Osteocyte (in vitro differentiated cells): ENCODE results near the gene GGN. TPM values are rescaled to one million over a fixed set of nuclear protein-coding genes. Genes with fewer than 3 reads are reported as not detected.
A peak's percentile ranks its signal among the peaks of the same experiment; 100 is the strongest.

Source experiments
- DNase-seq: peaks from one replicate; pipeline ENCODE4 v3.0.0; 2021; ENCODE audit warnings: mixed read lengths; ENCODE audit not compliant: unreplicated experiment; ENCODE audit errors: extremely low spot score
- H3K27ac Mint-ChIP-seq: one replicate; pipeline ENCODE4 v1.8.0; 2021; ENCODE audit warnings: mild to moderate bottlenecking, mixed read lengths; ENCODE audit not compliant: unreplicated experiment
- H3K27me3 Mint-ChIP-seq: one replicate; pipeline ENCODE4 v1.8.0; 2021; ENCODE audit warnings: mixed read lengths; ENCODE audit not compliant: unreplicated experiment
- H3K36me3 Mint-ChIP-seq: one replicate; pipeline ENCODE4 v1.8.0; 2021; ENCODE audit warnings: mixed read lengths; ENCODE audit not compliant: unreplicated experiment
- H3K4me1 Mint-ChIP-seq: one replicate; pipeline ENCODE4 v1.8.0; 2021; ENCODE audit warnings: mixed read lengths; ENCODE audit not compliant: unreplicated experiment
- H3K4me3 Mint-ChIP-seq: one replicate; pipeline ENCODE4 v1.8.0; 2021; ENCODE audit warnings: mild to moderate bottlenecking, moderate library complexity, mixed read lengths; ENCODE audit not compliant: unreplicated experiment
- H3K9me3 Mint-ChIP-seq: one replicate; pipeline ENCODE4 v1.8.0; 2021; ENCODE audit warnings: mixed read lengths; ENCODE audit not compliant: unreplicated experiment
- long read RNA-seq: library from polyadenylated mRNA; unstranded; transcript quantifications from one replicate; pipeline ENCODE4 v2.0.0, GENCODE V29; 2021
- total RNA-seq: library from RNA; stranded (reverse); gene quantifications from 2 replicates; pipeline ENCODE4 v1.2.1, GENCODE V29; 2021
- TF ChIP-seq, protein P1 (sequence below): fragments of 200-600 bp; sonication (generic); IDR thresholded peaks from 2 replicates; pipeline ENCODE4 v1.5.0; 2021; ENCODE audit warnings: antibody characterized with exemption, mild to moderate bottlenecking, moderate library complexity

The GGN gene, protein sequence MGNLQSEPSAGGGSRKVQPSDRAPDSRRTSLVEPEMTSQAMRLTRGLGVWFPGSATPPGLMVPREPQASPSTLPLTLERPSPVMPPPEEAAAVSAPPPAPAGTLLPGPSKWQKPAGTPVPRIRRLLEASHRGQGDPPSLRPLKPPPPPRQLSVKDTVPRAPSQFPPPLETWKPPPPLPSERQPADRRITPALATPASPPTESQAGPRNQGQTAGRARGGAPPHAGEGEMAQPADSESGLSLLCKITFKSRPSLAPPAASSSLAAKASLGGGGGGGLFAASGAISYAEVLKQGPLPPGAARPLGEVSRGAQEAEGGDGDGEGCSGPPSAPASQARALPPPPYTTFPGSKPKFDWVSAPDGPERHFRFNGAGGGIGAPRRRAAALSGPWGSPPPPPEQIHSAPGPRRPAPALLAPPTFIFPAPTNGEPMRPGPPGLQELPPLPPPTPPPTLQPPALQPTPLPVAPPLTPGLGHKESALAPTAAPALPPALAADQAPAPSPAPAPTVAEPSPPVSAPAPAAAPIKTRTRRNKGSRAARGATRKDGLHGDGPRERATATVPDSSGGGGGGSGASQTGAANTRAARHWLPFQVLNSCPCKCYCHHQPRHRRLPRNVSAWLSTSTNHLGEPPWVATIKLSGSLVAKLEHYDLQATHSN
- total RNA-seq = 2.1 and 2.3 TPM in 2 replicates
- long read RNA-seq = 0 reads

DNA sequence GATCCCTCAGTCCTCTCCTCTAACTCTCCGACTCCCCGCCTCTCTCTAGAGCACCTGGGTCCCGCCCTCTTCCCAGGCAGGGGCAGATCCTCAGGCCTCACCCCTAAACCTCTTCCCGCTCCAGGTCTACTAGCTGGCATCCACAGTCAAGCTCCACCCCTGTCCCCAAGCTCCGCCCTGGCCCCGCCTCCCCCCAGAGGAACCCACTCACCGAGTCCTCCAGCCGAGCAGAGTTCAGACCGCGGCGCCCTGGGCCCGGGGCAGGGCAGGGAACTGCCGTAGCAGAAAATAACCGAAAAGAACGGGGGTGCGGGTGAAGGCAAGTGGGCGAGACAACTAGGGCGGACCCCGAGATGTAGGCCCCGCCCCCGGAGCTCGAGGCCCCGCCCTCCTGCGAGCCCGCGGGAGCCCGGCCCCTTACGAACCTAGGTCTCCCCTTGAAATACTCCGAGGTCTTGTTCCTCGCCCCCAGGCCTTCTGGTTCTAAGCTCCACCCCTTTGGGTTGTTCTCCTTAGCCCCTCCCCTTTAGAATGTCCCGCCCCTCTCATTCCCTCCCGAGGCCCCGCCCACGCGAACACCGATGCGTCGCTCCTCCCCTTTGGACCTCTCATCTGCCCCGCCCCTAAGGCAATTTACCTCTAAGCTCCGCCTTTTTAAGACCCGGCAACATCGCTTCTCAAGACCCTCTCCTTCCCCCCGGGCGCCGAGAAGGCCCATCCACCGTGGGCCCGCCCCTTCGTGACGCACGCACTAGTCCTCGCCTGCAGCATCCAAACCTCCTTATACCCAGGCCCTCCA is at the start of gene GGN:
GGN (minus strand) TSS at position 485 of the 799 bp plus-strand sequence. CDS start 773 bp downstream, outside the sequence.
- no peaks in the 10 kb centered on the region for H3K9me3 Mint-ChIP-seq
- peak within 1 kb of the TSS; percentile 90 for H3K27ac Mint-ChIP-seq
- peak; percentile 96 for DNase-seq
- no peaks in the 10 kb centered on the region for H3K27me3 Mint-ChIP-seq
- peaks cover 15% of the 10 kb centered on the region for H3K4me1 Mint-ChIP-seq
- TF ChIP-seq, protein P1, sequence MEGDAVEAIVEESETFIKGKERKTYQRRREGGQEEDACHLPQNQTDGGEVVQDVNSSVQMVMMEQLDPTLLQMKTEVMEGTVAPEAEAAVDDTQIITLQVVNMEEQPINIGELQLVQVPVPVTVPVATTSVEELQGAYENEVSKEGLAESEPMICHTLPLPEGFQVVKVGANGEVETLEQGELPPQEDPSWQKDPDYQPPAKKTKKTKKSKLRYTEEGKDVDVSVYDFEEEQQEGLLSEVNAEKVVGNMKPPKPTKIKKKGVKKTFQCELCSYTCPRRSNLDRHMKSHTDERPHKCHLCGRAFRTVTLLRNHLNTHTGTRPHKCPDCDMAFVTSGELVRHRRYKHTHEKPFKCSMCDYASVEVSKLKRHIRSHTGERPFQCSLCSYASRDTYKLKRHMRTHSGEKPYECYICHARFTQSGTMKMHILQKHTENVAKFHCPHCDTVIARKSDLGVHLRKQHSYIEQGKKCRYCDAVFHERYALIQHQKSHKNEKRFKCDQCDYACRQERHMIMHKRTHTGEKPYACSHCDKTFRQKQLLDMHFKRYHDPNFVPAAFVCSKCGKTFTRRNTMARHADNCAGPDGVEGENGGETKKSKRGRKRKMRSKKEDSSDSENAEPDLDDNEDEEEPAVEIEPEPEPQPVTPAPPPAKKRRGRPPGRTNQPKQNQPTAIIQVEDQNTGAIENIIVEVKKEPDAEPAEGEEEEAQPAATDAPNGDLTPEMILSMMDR = no peak
- H3K36me3 Mint-ChIP-seq = peaks cover 12% of the 10 kb centered on the region
- peak within 1 kb of the TSS; percentile 92 for H3K4me3 Mint-ChIP-seq

DNA sequence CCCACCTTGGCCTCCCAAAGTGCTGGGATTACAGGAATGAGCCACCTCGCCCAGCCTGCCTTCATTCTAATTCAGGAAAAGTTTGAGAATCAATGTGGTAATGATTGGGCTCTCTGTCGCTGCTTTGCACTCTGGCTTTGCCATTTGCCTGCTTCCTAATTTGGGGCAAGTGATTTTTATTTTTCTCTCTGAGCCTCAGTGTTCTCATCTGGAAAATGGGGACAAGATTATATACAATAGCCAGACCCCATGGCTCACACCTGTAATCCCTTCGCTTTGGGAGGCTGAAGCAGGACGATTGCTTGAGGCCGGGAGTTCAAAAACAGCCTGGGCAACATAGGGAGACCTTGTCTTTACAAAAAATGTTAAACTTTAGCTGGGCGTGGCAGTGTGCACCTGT is 49.5 kb upstream of the GGN start:
- Mint-ChIP-seq H3K9me3 (no peaks in the 10 kb centered on the region), H3K4me3 (no peak overlapping the region), H3K27ac (no peak overlapping the region), H3K4me1 (peaks cover 1% of the 10 kb centered on the region), H3K36me3 (no peaks in the 10 kb centered on the region), H3K27me3 (peaks cover 16% of the 10 kb centered on the region)
- DNase-seq = no peak
- TF ChIP-seq, protein P1 = no peak

- DNase-seq = no peak
- H3K9me3 Mint-ChIP-seq = no peaks in the 10 kb centered on the region
- no peak overlapping the region for H3K4me3 Mint-ChIP-seq
- no peaks in the 10 kb centered on the region for H3K36me3 Mint-ChIP-seq
- peaks cover 25% of the 10 kb centered on the region for H3K27me3 Mint-ChIP-seq
- TF ChIP-seq, protein P1 = no peak
- H3K27ac Mint-ChIP-seq = no peak overlapping the region
- H3K4me1 Mint-ChIP-seq = peaks cover 1% of the 10 kb centered on the region
These were observed 46.8 kb upstream of the GGN start for GRCh38 chr19:38434549-38435051.

GRCh38 chr19:38433268-38433733 is 45.5 kb upstream of the GGN start, which contains the start of gene RYR1:
Gene RYR1 (plus strand): TSS chr19:38433691. CDS start chr19:38433830, 139 bp downstream.
- H3K27ac Mint-ChIP-seq = no peak within 1 kb of the TSS
- peaks cover 30% of the 10 kb centered on the region for H3K27me3 Mint-ChIP-seq
- no peak for DNase-seq
- no peaks in the 10 kb centered on the region for H3K9me3 Mint-ChIP-seq
- no peaks in the 10 kb centered on the region for H3K36me3 Mint-ChIP-seq
- H3K4me3 Mint-ChIP-seq = no peak within 1 kb of the TSS
- TF ChIP-seq, protein P1 = no peak
- peaks cover 1% of the 10 kb centered on the region for H3K4me1 Mint-ChIP-seq
